ENCODE measurements around the gene PLAAT1. TPM values are rescaled to one million over a fixed set of nuclear protein-coding genes. Genes with fewer than 3 reads are reported as not detected.

Gene PLAAT1
- total RNA-seq, 1 experiment from 2014 or later = not detected

DNA sequence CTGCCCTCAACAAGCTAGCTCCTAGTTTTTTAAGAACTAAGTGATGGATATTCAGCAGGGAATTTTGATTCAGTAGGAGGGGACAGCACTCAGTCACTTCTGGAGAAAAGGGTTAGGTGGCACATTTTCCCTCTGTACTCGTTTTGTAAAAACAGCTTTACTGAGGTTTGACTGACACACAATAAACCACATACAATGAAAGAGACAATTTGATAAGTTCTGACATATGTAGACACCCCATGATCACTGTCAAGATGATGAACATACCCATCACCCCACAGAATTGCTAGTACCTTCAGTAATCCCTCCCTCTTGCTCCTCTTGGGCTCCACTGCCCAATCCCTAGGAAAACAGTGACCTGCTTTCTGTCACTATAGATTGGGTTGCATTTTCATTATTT is 29.0 kb upstream of the PLAAT1 start:
- TF ChIP-seq CEBPB (IDR thresholded peaks at IDR 0.05; ENCODE audit: low read depth) (no peak), ELF1 (IDR thresholded peaks at IDR 0.05; ENCODE audit: borderline replicate concordance, low read depth) (no peak), JUND (IDR thresholded peaks at IDR 0.05) (no peak), POLR2AphosphoS5 (IDR thresholded peaks at IDR 0.05; ENCODE audit: low read depth, low read length) (no peak), ZFX (IDR thresholded peaks at IDR 0.05) (no peak), ZBTB33 (IDR thresholded peaks at IDR 0.05; ENCODE audit: extremely low read depth, insufficient replicate concordance, low read length) (no peak), RAD21 (IDR thresholded peaks at IDR 0.05; ENCODE audit: low read depth) (no peak), EZH2phosphoT487 (IDR thresholded peaks at IDR 0.05; ENCODE audit: borderline replicate concordance) (no peak), ZNF274 (IDR thresholded peaks at IDR 0.05; ENCODE audit: low read depth, low read length) (no peak), FOSL1 (IDR thresholded peaks at IDR 0.05; ENCODE audit: low read depth) (no peak)
- H2AFZ ChIP-seq (ENCODE audit: low read depth, low read length, poor library complexity, severe bottlenecking) = no peak overlapping the region
- no peaks in the 10 kb centered on the region for H3K36me3 ChIP-seq (ENCODE audit: control insufficient read depth in 1 of 2, insufficient read depth in 2 of 2, low read length in 2 of 2)
- no peaks in the 10 kb centered on the region for H3K9me3 ChIP-seq (ENCODE audit: control insufficient read depth in 1 of 2, insufficient read depth in 1 of 2, low read depth in 1 of 2, low read length in 2 of 2)
- no peaks in the 10 kb centered on the region for H3K9me2 ChIP-seq (ENCODE audit: insufficient read depth)
- no peak overlapping the region for H3K4me3 ChIP-seq (replicated peaks in 1 of 2; ENCODE audit: low read depth in 1 of 2, low read length in 2 of 2)
- no peaks in the 10 kb centered on the region for H3K4me1 ChIP-seq (ENCODE audit: control insufficient read depth in 1 of 2, insufficient read depth in 2 of 2, low read length in 2 of 2)
- H3K9ac ChIP-seq (ENCODE audit: low read length) = no peak overlapping the region
- intact Hi-C loops (cut with micrococcal nuclease) = no loop called here
- peaks cover 10% of the 10 kb centered on the region; the same call in 1 of the 2 replicates for H3K27me3 ChIP-seq (ENCODE audit: insufficient read depth, low read length)
- H4K20me1 ChIP-seq (ENCODE audit: insufficient read depth) = no peaks in the 10 kb centered on the region
- ATAC-seq (no peak), DNase-seq (ENCODE audit: low read depth, low spot score) (no peak)
- BruUV-seq (replicated peaks) = no TSS peak
- ChIA-PET RAD21 (ENCODE audit: low non-redundant PET in 1 of 2, low total read pairs in 2 of 2, uncharacterized antibody in 2 of 2, unreplicated experiment in 2 of 2) (no interaction called here), POLR2A (no interaction called here), CTCF (no interaction called here)
- no peak overlapping the region for H3K27ac ChIP-seq (ENCODE audit: low read depth, low read length)
- H3K79me2 ChIP-seq (ENCODE audit: insufficient read depth, low read length) = no peaks in the 10 kb centered on the region
- H3K4me2 ChIP-seq (ENCODE audit: low read length) = no peak overlapping the region

DNA sequence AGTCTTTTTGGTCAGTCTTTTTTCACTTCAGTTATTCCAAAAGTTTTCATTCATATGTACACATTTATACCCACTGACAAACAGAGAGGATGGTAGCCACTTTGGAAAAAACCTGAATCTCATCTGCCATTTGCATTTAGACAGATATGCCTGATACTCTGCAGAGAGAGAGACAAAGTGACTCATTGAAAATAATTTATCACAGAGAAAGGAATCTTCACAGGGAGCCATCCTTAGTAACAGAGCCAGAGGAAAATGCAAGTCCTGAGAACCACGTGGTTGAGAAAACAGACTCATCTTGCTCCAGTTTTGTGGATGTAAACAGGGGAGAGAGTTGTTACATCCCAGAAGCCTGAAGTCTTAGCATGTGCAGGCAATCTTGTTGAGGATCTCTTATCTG is 28.2 kb upstream of the PLAAT1 start:
- ATAC-seq = no peak
- H3K27ac ChIP-seq (ENCODE audit: low read depth, low read length) = no peak overlapping the region
- no peaks in the 10 kb centered on the region for H4K20me1 ChIP-seq (ENCODE audit: insufficient read depth)
- no peak overlapping the region for H3K9ac ChIP-seq (ENCODE audit: low read length)
- H3K9me3 ChIP-seq (ENCODE audit: control insufficient read depth in 1 of 2, insufficient read depth in 1 of 2, low read depth in 1 of 2, low read length in 2 of 2) = no peaks in the 10 kb centered on the region
- H3K27me3 ChIP-seq (ENCODE audit: insufficient read depth, low read length) = peaks cover 10% of the 10 kb centered on the region; the same call in 1 of the 2 replicates
- no peak overlapping the region for H3K4me2 ChIP-seq (ENCODE audit: low read length)
- ChIA-PET CTCF (no interaction called here), POLR2A (no interaction called here), RAD21 (ENCODE audit: low non-redundant PET in 1 of 2, low total read pairs in 2 of 2, uncharacterized antibody in 2 of 2, unreplicated experiment in 2 of 2) (no interaction called here)
- H3K36me3 ChIP-seq (ENCODE audit: control insufficient read depth in 1 of 2, insufficient read depth in 2 of 2, low read length in 2 of 2) = no peaks in the 10 kb centered on the region
- no peaks in the 10 kb centered on the region for H3K9me2 ChIP-seq (ENCODE audit: insufficient read depth)
- no peak for TF ChIP-seq ZBTB33 (IDR thresholded peaks at IDR 0.05; ENCODE audit: extremely low read depth, insufficient replicate concordance, low read length)
- TF ChIP-seq SRF (IDR thresholded peaks at IDR 0.05; ENCODE audit: low read depth) = no peak
- TF ChIP-seq TCF7L2 (IDR thresholded peaks at IDR 0.05; ENCODE audit: borderline replicate concordance, extremely low read depth, insufficient read depth, insufficient read length) = no peak
- TF ChIP-seq CEBPB (IDR thresholded peaks at IDR 0.05; ENCODE audit: low read depth) = no peak
- no peak for TF ChIP-seq ATF3 (IDR thresholded peaks at IDR 0.05)
- H2AFZ ChIP-seq (ENCODE audit: low read depth, low read length, poor library complexity, severe bottlenecking) = no peak overlapping the region
- no TSS peak for BruUV-seq (replicated peaks)
- intact Hi-C loops (cut with micrococcal nuclease) = no loop called here
- no peak overlapping the region for H3K4me3 ChIP-seq (replicated peaks in 1 of 2; ENCODE audit: low read depth in 1 of 2, low read length in 2 of 2)
- no peak for DNase-seq (ENCODE audit: low read depth, low spot score)
- no peaks in the 10 kb centered on the region for H3K79me2 ChIP-seq (ENCODE audit: insufficient read depth, low read length)
- no peaks in the 10 kb centered on the region for H3K4me1 ChIP-seq (ENCODE audit: control insufficient read depth in 1 of 2, insufficient read depth in 2 of 2, low read length in 2 of 2)
